Measurements from ENCODE around the gene SRPX2.

Gene SRPX2

GRCh38 chrX:100674705-100675104 is 30.7 kb downstream of the SRPX2 start:
- H2AFZ ChIP-seq (ENCODE audit: low read depth, low read length, severe bottlenecking): no peak overlapping the region
- H3K9ac ChIP-seq (ENCODE audit: low read length): no peak overlapping the region
- no peak overlapping the region for H3K4me3 ChIP-seq (ENCODE audit: insufficient read depth, low read length, poor library complexity, severe bottlenecking)
- no peaks in the 10 kb centered on the region for H4K20me1 ChIP-seq (ENCODE audit: low read depth, low read length)
- no peak overlapping the region for H3K4me2 ChIP-seq (ENCODE audit: low read depth, low read length, poor library complexity, severe bottlenecking)
- no peaks in the 10 kb centered on the region for H3K36me3 ChIP-seq (ENCODE audit: low read length)
- no peak overlapping the region for H3K27ac ChIP-seq (ENCODE audit: low read depth, low read length)
- H3K27me3 ChIP-seq (ENCODE audit: low read length): no peaks in the 10 kb centered on the region
- no peaks in the 10 kb centered on the region for H3K9me3 ChIP-seq (ENCODE audit: insufficient read depth, low read length)
- H3K79me2 ChIP-seq (ENCODE audit: insufficient read depth, low read length): no peaks in the 10 kb centered on the region
- H3K9me2 ChIP-seq (replicated peaks; ENCODE audit: insufficient read depth, low read length): no peaks in the 10 kb centered on the region
- no peak for TF ChIP-seq CTCF (IDR thresholded peaks at IDR 0.05; ENCODE audit: insufficient read depth, low read length, poor library complexity, severe bottlenecking)
- no peak for TF ChIP-seq EZH2phosphoT487 (conservative IDR thresholded peaks at IDR 0.05; ENCODE audit: low read length)
- H3F3A ChIP-seq (ENCODE audit: insufficient read depth): no peaks in the 10 kb centered on the region

GRCh38 chrX:100677611-100678181 is 33.7 kb downstream of the SRPX2 start:
- Histone ChIP-seq H3K9me2 (replicated peaks; ENCODE audit: insufficient read depth, low read length) (no peaks in the 10 kb centered on the region), H3K4me2 (ENCODE audit: low read depth, low read length, poor library complexity, severe bottlenecking) (no peak overlapping the region), H3F3A (ENCODE audit: insufficient read depth) (no peaks in the 10 kb centered on the region), H4K20me1 (ENCODE audit: low read depth, low read length) (no peaks in the 10 kb centered on the region), H2AFZ (ENCODE audit: low read depth, low read length, severe bottlenecking) (no peak overlapping the region), H3K27me3 (ENCODE audit: low read length) (no peaks in the 10 kb centered on the region), H3K4me3 (ENCODE audit: insufficient read depth, low read length, poor library complexity, severe bottlenecking) (no peak overlapping the region), H3K9ac (ENCODE audit: low read length) (no peak overlapping the region), H3K36me3 (ENCODE audit: low read length) (no peaks in the 10 kb centered on the region), H3K79me2 (ENCODE audit: insufficient read depth, low read length) (no peaks in the 10 kb centered on the region), H3K9me3 (ENCODE audit: insufficient read depth, low read length) (no peaks in the 10 kb centered on the region), H3K27ac (ENCODE audit: low read depth, low read length) (no peak overlapping the region)
- TF ChIP-seq EZH2phosphoT487 (conservative IDR thresholded peaks at IDR 0.05; ENCODE audit: low read length) (no peak), CTCF (IDR thresholded peaks at IDR 0.05; ENCODE audit: insufficient read depth, low read length, poor library complexity, severe bottlenecking) (no peak)

GRCh38 chrX:100680756-100681155 is 36.8 kb downstream of the SRPX2 start:
- TF ChIP-seq CTCF (IDR thresholded peaks at IDR 0.05; ENCODE audit: insufficient read depth, low read length, poor library complexity, severe bottlenecking) (no peak), EZH2phosphoT487 (conservative IDR thresholded peaks at IDR 0.05; ENCODE audit: low read length) (no peak)
- Histone ChIP-seq H3K4me3 (ENCODE audit: insufficient read depth, low read length, poor library complexity, severe bottlenecking) (no peak overlapping the region), H4K20me1 (ENCODE audit: low read depth, low read length) (no peaks in the 10 kb centered on the region), H3K9me3 (ENCODE audit: insufficient read depth, low read length) (no peaks in the 10 kb centered on the region), H3K9ac (ENCODE audit: low read length) (no peak overlapping the region), H3K27ac (ENCODE audit: low read depth, low read length) (no peak overlapping the region), H2AFZ (ENCODE audit: low read depth, low read length, severe bottlenecking) (no peak overlapping the region), H3K36me3 (ENCODE audit: low read length) (no peaks in the 10 kb centered on the region), H3K9me2 (replicated peaks; ENCODE audit: insufficient read depth, low read length) (no peaks in the 10 kb centered on the region), H3F3A (ENCODE audit: insufficient read depth) (no peaks in the 10 kb centered on the region), H3K4me2 (ENCODE audit: low read depth, low read length, poor library complexity, severe bottlenecking) (no peak overlapping the region), H3K79me2 (ENCODE audit: insufficient read depth, low read length) (no peaks in the 10 kb centered on the region), H3K27me3 (ENCODE audit: low read length) (no peaks in the 10 kb centered on the region)
